Endometrial microvascular endothelial cells (primary cell): ENCODE measurements around the gene FBXO41. TPM values are rescaled to one million over a fixed set of nuclear protein-coding genes. Genes with fewer than 3 reads are reported as not detected.

ENCODE experiments used
- in situ Hi-C: cut with HindIII; loops from 2 replicates; pipeline ENCODE4 v1.10.0; 2017; ENCODE audit warnings: low sequenced_read_pairs, low pct_unique_long_range_greater_than_20kb; ENCODE audit errors: inconsistent ontology term
- total RNA-seq: library from RNA; depleted of rRNA; stranded (reverse); fragments of >200 nt; gene quantifications from one replicate; pipeline ENCODE4 v1.2.3, GENCODE V29; 2015; ENCODE audit errors: inconsistent ontology term

FBXO41 gene
- total RNA-seq, 1 donor from 2014 or later, result not detected

- in situ Hi-C loops, result no loop called here
These were observed 58.5 kb downstream of the FBXO41 start for GRCh38 chr2:73225513-73226360.

- in situ Hi-C loops, result no loop called here
These were observed 60.5 kb downstream of the FBXO41 start for GRCh38 chr2:73223821-73224220.

GRCh38 chr2:73218298-73218697 is 66.0 kb downstream of the FBXO41 start:
- in situ Hi-C loops, result no loop called here

- in situ Hi-C loops, result no loop called here
These were observed 66.5 kb downstream of the FBXO41 start for GRCh38 chr2:73217826-73218225.

- in situ Hi-C loops, result no loop called here
These were observed 67.1 kb downstream of the FBXO41 start for GRCh38 chr2:73217160-73217559.

- in situ Hi-C loops, result no loop called here
These were observed 69.0 kb downstream of the FBXO41 start for GRCh38 chr2:73215254-73215653.

- in situ Hi-C loops, result no loop called here
These were observed 69.9 kb downstream of the FBXO41 start, which contains the start of gene SMYD5 for GRCh38 chr2:73214120-73215035. Gene SMYD5 (plus strand): TSS chr2:73214245. CDS start chr2:73214267, 22 bp downstream.

GRCh38 chr2:73212448-73213176 is 71.7 kb downstream of the FBXO41 start:
- in situ Hi-C loops, result no loop called here

GRCh38 chr2:73212098-73212447 is 72.2 kb downstream of the FBXO41 start:
- in situ Hi-C loops, result no loop called here

- in situ Hi-C loops, result no loop called here
These were observed 73.6 kb downstream of the FBXO41 start for GRCh38 chr2:73210696-73211095.

GRCh38 chr2:73210019-73210418 is 74.3 kb downstream of the FBXO41 start:
- in situ Hi-C loops, result no loop called here

GRCh38 chr2:73208258-73208657 is 76.0 kb downstream of the FBXO41 start:
- in situ Hi-C loops, result no loop called here

- in situ Hi-C loops, result no loop called here
These were observed 78.7 kb downstream of the FBXO41 start for GRCh38 chr2:73205611-73206010.

Other genes with a start within 250 kb of the FBXO41 start
- gene SFXN5, start 212.8 kb downstream of the FBXO41 start, total RNA-seq, result 11.9 TPM
- gene RAB11FIP5, start 171.5 kb downstream of the FBXO41 start, total RNA-seq, result 77.5 TPM
- not detected for gene NOTO, start 81.9 kb downstream of the FBXO41 start, total RNA-seq
- gene SMYD5, start 70.2 kb downstream of the FBXO41 start, total RNA-seq, result 39.1 TPM
- gene PRADC1, start 51.2 kb downstream of the FBXO41 start, total RNA-seq, result 33.3 TPM
- gene CCT7, start 50.2 kb downstream of the FBXO41 start, total RNA-seq, result 575 TPM
- not detected for gene EGR4, start 9.1 kb upstream of the FBXO41 start, total RNA-seq
- gene ALMS1, start 101.4 kb upstream of the FBXO41 start, total RNA-seq, result 9.8 TPM